BE2C (cell line): ENCODE results near the gene UBA7.
"Not testable (repeated sequence)": the region's sequence is repeated elsewhere in the genome, so short reads cannot be mapped to it uniquely, and the experiment has no call there.

Experiments
- DNase-seq: peaks from one replicate; pipeline ENCODE4 v3.0.0-alpha.2; 2020
- H3K27me3 ChIP-seq: fragments of 250-450 bp; sonication (Bioruptor Pico); 2 replicates; pipeline ENCODE4 v1.5.1; 2020; ENCODE audit warnings: mild to moderate bottlenecking
- H3K36me3 ChIP-seq: fragments of 250-450 bp; sonication (Bioruptor Pico); 2 replicates; pipeline ENCODE4 v1.5.1; 2020; ENCODE audit warnings: mild to moderate bottlenecking
- H3K4me1 ChIP-seq: fragments of 250-450 bp; sonication (Bioruptor Pico); 2 replicates; pipeline ENCODE4 v1.5.1; 2020
- H3K4me3 ChIP-seq: 2 replicates; pipeline ENCODE4 v1.5.1; 2011; ENCODE audit warnings: low read depth, low read length
- H3K9me3 ChIP-seq: fragments of 250-450 bp; sonication (Bioruptor Pico); 2 replicates; pipeline ENCODE4 v1.5.1; 2020
- TF ChIP-seq, protein P1 (sequence below): IDR thresholded peaks from 2 replicates; pipeline ENCODE4 v1.5.1; 2012; ENCODE audit warnings: mild to moderate bottlenecking, low read depth, low read length

Gene UBA7

DNA sequence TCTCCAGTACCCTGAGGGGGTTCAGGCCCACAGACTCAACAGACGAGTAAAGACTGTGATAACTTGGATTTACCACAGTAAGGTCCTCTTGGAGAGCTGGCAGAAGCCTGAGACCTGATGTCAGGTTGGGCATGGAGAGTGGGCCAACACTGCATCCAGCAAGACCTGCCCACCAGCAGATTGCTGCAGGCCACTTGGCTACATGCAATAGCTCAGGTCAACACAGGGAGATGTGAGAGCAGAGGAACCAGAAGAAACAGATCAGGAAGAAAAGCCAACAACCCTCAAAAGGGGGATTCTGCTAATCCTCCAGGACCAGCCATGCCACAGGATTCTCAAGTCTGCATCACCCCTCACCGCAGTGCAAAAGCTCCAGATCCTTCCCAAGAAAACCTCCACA lies 25.7 kb downstream of the UBA7 start:
- Histone ChIP-seq H3K27me3 (no peaks in the 10 kb centered on the region), H3K4me1 (peaks cover 5% of the 10 kb centered on the region), H3K36me3 (no peaks in the 10 kb centered on the region), H3K4me3 (no peak overlapping the region), H3K9me3 (no peaks in the 10 kb centered on the region)
- no peak for DNase-seq
- TF ChIP-seq, protein P1, sequence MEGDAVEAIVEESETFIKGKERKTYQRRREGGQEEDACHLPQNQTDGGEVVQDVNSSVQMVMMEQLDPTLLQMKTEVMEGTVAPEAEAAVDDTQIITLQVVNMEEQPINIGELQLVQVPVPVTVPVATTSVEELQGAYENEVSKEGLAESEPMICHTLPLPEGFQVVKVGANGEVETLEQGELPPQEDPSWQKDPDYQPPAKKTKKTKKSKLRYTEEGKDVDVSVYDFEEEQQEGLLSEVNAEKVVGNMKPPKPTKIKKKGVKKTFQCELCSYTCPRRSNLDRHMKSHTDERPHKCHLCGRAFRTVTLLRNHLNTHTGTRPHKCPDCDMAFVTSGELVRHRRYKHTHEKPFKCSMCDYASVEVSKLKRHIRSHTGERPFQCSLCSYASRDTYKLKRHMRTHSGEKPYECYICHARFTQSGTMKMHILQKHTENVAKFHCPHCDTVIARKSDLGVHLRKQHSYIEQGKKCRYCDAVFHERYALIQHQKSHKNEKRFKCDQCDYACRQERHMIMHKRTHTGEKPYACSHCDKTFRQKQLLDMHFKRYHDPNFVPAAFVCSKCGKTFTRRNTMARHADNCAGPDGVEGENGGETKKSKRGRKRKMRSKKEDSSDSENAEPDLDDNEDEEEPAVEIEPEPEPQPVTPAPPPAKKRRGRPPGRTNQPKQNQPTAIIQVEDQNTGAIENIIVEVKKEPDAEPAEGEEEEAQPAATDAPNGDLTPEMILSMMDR, result no peak

DNA sequence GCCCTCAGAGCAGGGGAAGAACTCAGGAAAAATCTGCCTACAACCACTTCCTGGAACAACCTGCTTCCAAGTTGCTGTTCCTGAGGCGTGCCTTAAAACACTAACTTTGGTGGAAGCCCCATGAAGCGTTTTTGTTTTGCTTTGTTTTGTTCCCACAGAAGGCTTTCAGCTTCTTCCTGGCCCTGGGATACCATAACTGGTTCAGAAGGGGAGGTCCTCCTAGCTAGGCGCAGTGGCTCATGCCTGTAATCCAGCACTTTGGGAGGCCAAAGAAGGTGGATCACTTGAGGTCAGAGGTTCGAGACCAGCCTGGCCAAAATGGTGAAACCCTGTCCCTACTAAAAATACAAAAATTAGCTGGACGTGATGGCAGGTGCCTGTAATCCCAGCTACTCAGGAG lies 26.2 kb downstream of the UBA7 start:
- Histone ChIP-seq H3K4me1 (peaks cover 5% of the 10 kb centered on the region), H3K27me3 (no peaks in the 10 kb centered on the region), H3K4me3 (no peak overlapping the region), H3K36me3 (no peaks in the 10 kb centered on the region), H3K9me3 (no peaks in the 10 kb centered on the region)
- TF ChIP-seq, protein P1, result no peak
- DNase-seq, result no peak

DNA sequence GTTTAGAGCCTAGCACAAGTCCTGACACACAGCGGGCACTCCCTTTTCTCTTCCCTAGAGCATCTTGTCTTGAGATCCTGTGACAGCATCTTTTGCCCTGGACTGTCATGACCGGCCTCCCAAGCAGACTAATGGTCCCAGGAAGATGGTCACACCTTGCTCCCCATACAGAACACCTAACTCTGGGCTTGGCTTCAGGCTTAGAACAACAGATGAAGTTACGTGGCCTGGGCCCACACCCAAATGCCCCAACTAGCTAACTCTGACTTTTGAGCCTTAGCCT lies 26.6 kb downstream of the UBA7 start:
- Histone ChIP-seq H3K9me3 (no peaks in the 10 kb centered on the region), H3K4me1 (peaks cover 5% of the 10 kb centered on the region), H3K36me3 (0 out of 2 replicates have a peak, but pooled peaks cover 3% of the 10 kb centered on the region), H3K27me3 (no peaks in the 10 kb centered on the region), H3K4me3 (peak overlapping the region; percentile 70; the same call in 1 of the 2 replicates)
- no peak for DNase-seq
- TF ChIP-seq, protein P1, result no peak

DNA sequence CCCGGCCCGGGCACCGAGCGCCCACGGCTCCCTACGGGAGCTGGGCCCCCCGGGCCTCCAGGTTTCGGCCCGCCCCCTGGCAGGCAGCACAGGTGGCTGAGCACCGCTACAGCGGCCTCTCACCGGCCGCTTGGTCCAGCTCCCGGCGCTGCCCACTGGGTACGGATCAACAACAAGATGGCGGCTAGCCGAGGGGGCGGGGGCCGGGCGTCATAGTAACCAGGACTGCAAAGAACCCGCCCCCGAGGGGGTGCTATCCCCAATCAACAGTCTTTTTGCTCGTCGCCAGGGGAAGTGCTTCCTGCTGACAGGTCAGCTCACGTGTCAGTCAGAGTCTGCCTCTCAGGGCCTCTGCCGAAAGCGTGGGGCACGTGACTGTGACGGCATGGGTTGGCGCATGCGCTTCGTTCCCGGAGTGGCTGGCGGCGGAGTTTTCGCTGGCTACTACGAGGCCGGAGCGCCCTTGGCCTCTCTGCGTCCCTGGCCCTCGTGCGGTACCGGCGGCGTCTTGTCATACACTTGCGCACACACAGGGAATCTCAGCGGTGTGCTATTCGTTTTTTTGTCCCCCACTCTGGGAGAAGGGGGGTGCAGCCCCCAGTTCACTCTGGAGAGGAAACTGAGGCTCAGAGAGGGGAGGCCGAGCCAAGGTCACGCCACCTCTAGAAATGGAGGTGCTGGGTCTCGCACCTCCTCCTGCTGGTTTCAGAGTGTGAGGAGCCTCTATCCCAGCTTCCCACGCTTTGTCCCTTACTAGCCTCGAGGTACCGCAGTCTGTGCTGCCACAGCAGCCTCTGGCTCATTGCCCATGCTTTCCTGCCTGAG lies 27.2 kb downstream of the UBA7 start, which contains the start of gene IP6K1:
Gene IP6K1 (minus strand): TSS at position 186 of the 825 bp plus-strand sequence. CDS start 38,502 bp downstream, outside the sequence.
- Histone ChIP-seq H3K9me3 (no peaks in the 10 kb centered on the region), H3K27me3 (no peaks in the 10 kb centered on the region), H3K4me3 (peak within 1 kb of the TSS; percentile 70), H3K36me3 (0 out of 2 replicates have a peak, but pooled peaks cover 3% of the 10 kb centered on the region), H3K4me1 (peaks cover 5% of the 10 kb centered on the region)
- TF ChIP-seq, protein P1, result no peak
- peak; percentile 98 for DNase-seq

DNA sequence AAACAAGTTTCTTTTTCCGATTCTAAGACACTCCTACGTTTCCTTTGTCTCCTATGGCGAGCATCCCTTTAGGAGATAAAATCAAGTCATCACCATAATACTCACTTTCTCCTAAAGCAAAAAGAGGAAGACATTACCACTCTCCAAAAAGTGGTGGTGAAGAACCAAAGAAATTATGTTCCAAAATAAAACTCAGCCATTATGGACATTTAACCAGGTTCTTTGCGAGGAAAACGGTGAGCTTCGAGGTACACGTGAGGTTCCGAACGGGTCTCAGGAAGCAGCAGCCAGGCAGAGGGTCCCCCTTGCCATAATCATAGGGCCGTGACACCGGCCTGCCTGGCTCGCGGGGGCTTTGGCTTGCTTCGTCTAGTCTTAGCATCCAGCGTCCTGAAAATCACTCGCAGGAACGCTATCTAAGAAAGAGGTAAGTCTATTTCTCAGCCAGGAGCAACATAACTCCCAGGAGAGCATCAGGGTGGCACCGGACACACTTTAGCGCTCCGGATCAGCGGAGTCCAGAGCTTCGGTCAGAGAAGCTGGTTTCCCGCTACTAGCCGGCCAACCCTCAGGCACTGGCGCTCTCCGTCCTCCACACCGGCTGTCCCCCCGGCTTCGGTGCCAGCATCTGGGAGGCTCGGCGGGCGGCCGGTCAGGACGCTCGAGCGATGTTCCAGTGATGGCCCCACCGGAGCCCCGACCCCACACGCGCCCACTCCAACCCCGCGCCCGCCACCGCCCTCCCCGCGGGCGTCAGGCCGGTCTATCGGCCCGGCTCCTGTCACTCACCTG lies 28.0 kb downstream of the UBA7 start:
- Histone ChIP-seq H3K36me3 (0 out of 2 replicates have a peak, but pooled peaks cover 5% of the 10 kb centered on the region), H3K9me3 (no peaks in the 10 kb centered on the region), H3K4me1 (peaks cover 1% of the 10 kb centered on the region), H3K27me3 (no peaks in the 10 kb centered on the region), H3K4me3 (peak overlapping the region; percentile 70)
- TF ChIP-seq, protein P1, result no peak
- no peak for DNase-seq

DNA sequence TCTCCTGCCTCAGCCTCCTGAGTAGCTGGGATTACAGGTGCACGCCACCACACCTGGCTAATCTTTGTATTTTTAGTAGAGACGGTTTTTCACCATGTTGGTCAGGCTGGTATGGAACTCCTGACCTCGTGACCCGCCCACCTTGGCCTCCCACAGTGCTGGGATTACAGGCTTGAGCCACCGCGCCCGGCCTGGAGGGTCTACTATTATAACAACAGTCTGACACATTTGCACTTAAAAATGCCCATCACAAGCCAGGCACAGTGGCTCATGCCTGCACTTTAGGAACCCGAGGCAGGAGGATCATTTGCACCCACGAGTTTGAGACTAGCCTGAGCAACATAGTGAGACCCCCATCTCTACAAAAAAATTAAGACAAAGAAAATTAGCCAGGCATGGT lies 31.5 kb downstream of the UBA7 start:
- H3K4me1 ChIP-seq, H3K27me3 ChIP-seq, DNase-seq, H3K4me3 ChIP-seq, H3K36me3 ChIP-seq, H3K9me3 ChIP-seq: not testable (repeated sequence)
